NB4 (cell line): ENCODE measurements around the gene SPATA3.

Experiments
- DNase-seq: peaks from one replicate; pipeline ENCODE4 v3.0.0; 2010; ENCODE audit warnings: low read depth
- H3K4me3 ChIP-seq: one replicate; pipeline ENCODE4 v1.5.1; 2011; ENCODE audit warnings: mild to moderate bottlenecking, low read depth, low read length, moderate library complexity
- CTCF ChIP-seq: IDR thresholded peaks from one replicate; pipeline ENCODE4 v1.5.1; 2012; ENCODE audit warnings: low read depth, low read length
- MAX ChIP-seq: IDR thresholded peaks from 2 replicates; pipeline ENCODE4 v1.6.1; 2011; ENCODE audit warnings: low read depth, low read length
- MYC ChIP-seq: IDR thresholded peaks from 2 replicates; pipeline ENCODE4 v1.6.1; 2011; ENCODE audit warnings: low read depth, low read length
- POLR2A ChIP-seq: IDR thresholded peaks from 2 replicates; pipeline ENCODE4 v1.6.1; 2011; ENCODE audit warnings: mild to moderate bottlenecking; ENCODE audit not compliant: insufficient read length; ENCODE audit errors: extremely low read depth

Gene SPATA3

GRCh38 chr2:231007286-231008098, 11.6 kb downstream of the SPATA3 start:
- no peak for TF ChIP-seq CTCF
- no peak for TF ChIP-seq POLR2A
- TF ChIP-seq MYC = no peak
- no peak for TF ChIP-seq MAX
- no peak for DNase-seq

GRCh38 chr2:231008131-231008530, 12.2 kb downstream of the SPATA3 start:
- TF ChIP-seq CTCF = no peak
- no peak for TF ChIP-seq POLR2A
- no peak for TF ChIP-seq MYC
- no peak for TF ChIP-seq MAX
- H3K4me3 ChIP-seq = no peak overlapping the region
- DNase-seq = no peak

More at GRCh38 chr2:231007286-231008098, 11.6 kb downstream of the SPATA3 start:
- no peak overlapping the region for H3K4me3 ChIP-seq

- TF ChIP-seq POLR2A (no peak), MAX (no peak), CTCF (no peak), MYC (no peak)
- no peak for DNase-seq
- H3K4me3 ChIP-seq = no peak overlapping the region
Measured at GRCh38 chr2:231009236-231009919, 13.5 kb downstream of the SPATA3 start.

GRCh38 chr2:231010201-231010730, 14.3 kb downstream of the SPATA3 start:
- no peak for TF ChIP-seq POLR2A
- TF ChIP-seq MAX = no peak
- no peak for TF ChIP-seq MYC
- TF ChIP-seq CTCF = no peak
- no peak overlapping the region for H3K4me3 ChIP-seq
- DNase-seq = no peak

- no peak for DNase-seq
- TF ChIP-seq MYC (no peak), POLR2A (no peak), CTCF (no peak)
- H3K4me3 ChIP-seq = no peak overlapping the region
Measured at GRCh38 chr2:231011526-231011925, 15.6 kb downstream of the SPATA3 start.
